HL-60 (cell line): ENCODE data around the gene SF3B3.

ENCODE experiments used
- DNase-seq, 2 experiments: peaks; one replicate each; pipeline ENCODE4 v3.0.0-alpha.2; 2010 to 2020; ENCODE audit warnings: low read depth in 1 of 2, low spot score in 1 of 2
- H3K27ac ChIP-seq: fragments of 250-450 bp; sonication (Bioruptor Pico); replicated peaks from 2 replicates; pipeline ENCODE4 v1.5.1; 2020; ENCODE audit warnings: mild to moderate bottlenecking, moderate library complexity
- H3K27me3 ChIP-seq: fragments of 250-450 bp; sonication (Bioruptor Pico); 2 replicates; pipeline ENCODE4 v1.5.1; 2021; ENCODE audit warnings: mild to moderate bottlenecking, moderate library complexity; ENCODE audit not compliant: insufficient read depth, poor library complexity, severe bottlenecking
- H3K4me3 ChIP-seq: replicated peaks from 2 replicates; pipeline ENCODE4 v1.5.1; 2011; ENCODE audit warnings: mild to moderate bottlenecking, control low read depth, low read length; ENCODE audit not compliant: insufficient read depth
- GABPA ChIP-seq: IDR thresholded peaks from 2 replicates; pipeline ENCODE4 v1.6.1; 2012; ENCODE audit warnings: low read depth
- POLR2AphosphoS5 ChIP-seq: IDR thresholded peaks from 2 replicates; pipeline ENCODE4 v1.6.1; 2012; ENCODE audit warnings: low read depth
- REST ChIP-seq: IDR thresholded peaks from 2 replicates; pipeline ENCODE4 v1.6.1; 2012; ENCODE audit warnings: low read depth; ENCODE audit not compliant: insufficient replicate concordance
- SPI1 ChIP-seq: IDR thresholded peaks from 2 replicates; pipeline ENCODE4 v1.6.1; 2012; ENCODE audit warnings: low read depth, mild to moderate bottlenecking, borderline replicate concordance
- TF ChIP-seq, protein P1 (sequence below): IDR thresholded peaks from one replicate; pipeline ENCODE4 v1.5.1; 2011; ENCODE audit warnings: low read length, control low read depth, inconsistent platforms; ENCODE audit not compliant: insufficient read depth

SF3B3 gene

DNA sequence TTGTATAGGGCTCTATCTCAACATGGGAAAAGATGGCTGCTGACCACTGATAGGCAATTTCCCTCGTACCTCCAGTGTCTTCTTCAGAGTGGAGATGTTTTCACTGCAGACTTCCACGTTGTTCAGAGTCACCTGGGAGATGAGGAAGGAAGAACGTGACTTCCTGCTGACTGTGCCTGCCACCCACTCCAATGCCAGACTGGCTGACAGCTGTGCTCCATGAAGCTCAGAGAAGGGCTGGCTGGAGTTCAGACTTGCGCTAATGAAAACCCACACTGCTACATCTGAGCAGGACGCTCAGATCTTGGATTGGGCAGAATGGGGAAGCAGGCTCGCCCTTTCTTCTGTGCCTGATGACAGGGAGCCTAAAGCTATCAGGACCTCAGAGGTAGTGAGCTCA, 33.4 kb upstream of the SF3B3 start:
- H3K4me3 ChIP-seq = no peak overlapping the region
- TF ChIP-seq POLR2AphosphoS5 = no peak
- peak in 1 of 2 experiments; percentile 24 for DNase-seq
- H3K27me3 ChIP-seq = no peaks in the 10 kb centered on the region
- H3K27ac ChIP-seq = no peak overlapping the region

GRCh38 chr16:70493802-70494201, 29.8 kb upstream of the SF3B3 start:
- no peak for DNase-seq
- Histone ChIP-seq H3K27ac (no peak overlapping the region), H3K4me3 (no peak overlapping the region), H3K27me3 (no peaks in the 10 kb centered on the region)
- TF ChIP-seq POLR2AphosphoS5 = no peak
- TF ChIP-seq, protein P1, sequence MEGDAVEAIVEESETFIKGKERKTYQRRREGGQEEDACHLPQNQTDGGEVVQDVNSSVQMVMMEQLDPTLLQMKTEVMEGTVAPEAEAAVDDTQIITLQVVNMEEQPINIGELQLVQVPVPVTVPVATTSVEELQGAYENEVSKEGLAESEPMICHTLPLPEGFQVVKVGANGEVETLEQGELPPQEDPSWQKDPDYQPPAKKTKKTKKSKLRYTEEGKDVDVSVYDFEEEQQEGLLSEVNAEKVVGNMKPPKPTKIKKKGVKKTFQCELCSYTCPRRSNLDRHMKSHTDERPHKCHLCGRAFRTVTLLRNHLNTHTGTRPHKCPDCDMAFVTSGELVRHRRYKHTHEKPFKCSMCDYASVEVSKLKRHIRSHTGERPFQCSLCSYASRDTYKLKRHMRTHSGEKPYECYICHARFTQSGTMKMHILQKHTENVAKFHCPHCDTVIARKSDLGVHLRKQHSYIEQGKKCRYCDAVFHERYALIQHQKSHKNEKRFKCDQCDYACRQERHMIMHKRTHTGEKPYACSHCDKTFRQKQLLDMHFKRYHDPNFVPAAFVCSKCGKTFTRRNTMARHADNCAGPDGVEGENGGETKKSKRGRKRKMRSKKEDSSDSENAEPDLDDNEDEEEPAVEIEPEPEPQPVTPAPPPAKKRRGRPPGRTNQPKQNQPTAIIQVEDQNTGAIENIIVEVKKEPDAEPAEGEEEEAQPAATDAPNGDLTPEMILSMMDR = no peak
- no peak for TF ChIP-seq REST
- TF ChIP-seq GABPA = no peak
- no peak for TF ChIP-seq SPI1

GRCh38 chr16:70494202-70494770, 29.3 kb upstream of the SF3B3 start:
- Histone ChIP-seq H3K4me3 (no peak overlapping the region), H3K27ac (no peak overlapping the region), H3K27me3 (no peaks in the 10 kb centered on the region)
- DNase-seq = no peak
- no peak for TF ChIP-seq REST
- TF ChIP-seq POLR2AphosphoS5 = no peak
- TF ChIP-seq, protein P1 = no peak
- no peak for TF ChIP-seq SPI1
- no peak for TF ChIP-seq GABPA

DNA sequence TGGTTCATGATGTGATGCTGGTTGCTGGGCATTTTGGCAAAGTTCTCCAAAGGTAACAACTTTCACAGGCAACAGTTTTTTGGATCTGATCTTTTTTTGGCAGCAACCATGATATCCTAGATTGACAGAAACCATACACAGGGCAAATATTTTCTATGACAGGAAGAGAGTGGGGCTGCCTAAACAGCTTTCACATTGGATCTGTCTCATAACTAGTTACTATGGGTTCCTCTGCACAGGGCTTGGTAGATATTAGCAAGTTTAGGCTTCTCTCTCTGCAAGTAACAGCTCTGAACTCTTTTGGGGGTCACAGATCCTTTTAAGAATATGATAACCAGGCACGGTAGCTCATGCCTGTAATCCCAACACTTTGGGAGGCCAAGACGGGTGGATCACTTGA, 28.8 kb upstream of the SF3B3 start:
- H3K27me3 ChIP-seq = no peaks in the 10 kb centered on the region
- TF ChIP-seq, protein P1 = no peak
- no peak for TF ChIP-seq POLR2AphosphoS5
- TF ChIP-seq GABPA = no peak
- no peak for TF ChIP-seq SPI1
- TF ChIP-seq REST = no peak
- no peak overlapping the region for H3K27ac ChIP-seq
- H3K4me3 ChIP-seq = no peak overlapping the region
- DNase-seq = no peak
